ENCODE measurements around the gene MRNIP. TPM values are rescaled to one million over a fixed set of nuclear protein-coding genes. Genes with fewer than 3 reads are reported as not detected.

The MRNIP gene
- total RNA-seq, 1 experiment from 2014 or later = 31.1 TPM

- no peaks in the 10 kb centered on the region for H3K4me1 Mint-ChIP-seq
- no peak overlapping the region for H3K4me3 Mint-ChIP-seq
Measured at GRCh38 chr5:179879003-179879689, 20.5 kb upstream of the MRNIP start.

More at GRCh38 chr5:179879003-179879689, 20.5 kb upstream of the MRNIP start:
- H2BK120ac ChIP-seq (ENCODE audit: low read depth, low read length, poor library complexity, severe bottlenecking) = no peak overlapping the region
- no peak overlapping the region for H3K23ac ChIP-seq (ENCODE audit: insufficient read length, low read depth, low read length)
- H3K4me1 ChIP-seq (ENCODE audit: insufficient read depth, low read length) = no peaks in the 10 kb centered on the region
- peaks cover 19 to 21% of the 10 kb centered on the region in 2 experiments for H3K9me3 Mint-ChIP-seq
- H3K4ac ChIP-seq (ENCODE audit: low read depth, low read length) = no peak overlapping the region
- H3T11ph ChIP-seq (ENCODE audit: low read length) = no peak overlapping the region
- H3K27ac Mint-ChIP-seq = peak overlapping the region in 1 of 3 experiments; percentile 61; a peak in 2 of 7 replicates
- no peak overlapping the region for H3K14ac ChIP-seq (ENCODE audit: insufficient read depth, low read length)
- H4K5ac ChIP-seq (ENCODE audit: insufficient read length, low read depth, low read length) = no peak overlapping the region
- H2BK20ac ChIP-seq (ENCODE audit: low read depth, low read length, poor library complexity, severe bottlenecking) = no peak overlapping the region
- H4K20me1 ChIP-seq (ENCODE audit: control insufficient read depth, insufficient read depth, insufficient read length) = no peaks in the 10 kb centered on the region
- H3K27me3 ChIP-seq (ENCODE audit: insufficient read depth, low read length) = no peaks in the 10 kb centered on the region
- WGBS (ENCODE audit: extremely low coverage, insufficient read length, low lambda C conversion rate) = no CpG with 5 or more reads among the region's 31 CpGs
- no peaks in the 10 kb centered on the region for H3K23me2 ChIP-seq (ENCODE audit: insufficient read length, low read depth, low read length, poor library complexity, severe bottlenecking)
- no peak overlapping the region for H2AFZ ChIP-seq (ENCODE audit: low read length)
- no peak overlapping the region for H2BK15ac ChIP-seq (ENCODE audit: low read depth, low read length)
- H2AK5ac ChIP-seq (ENCODE audit: insufficient read length, low read length) = no peak overlapping the region
- H2BK5ac ChIP-seq (ENCODE audit: insufficient read length, low read length) = no peak overlapping the region
- H3K9ac ChIP-seq (ENCODE audit: extremely low read depth, insufficient read length, low read length) = no peak overlapping the region
- no peak overlapping the region for H3K4me2 ChIP-seq (ENCODE audit: insufficient read depth, insufficient read length, low read length)
- H2BK12ac ChIP-seq (ENCODE audit: insufficient read length, low read depth, low read length) = no peak overlapping the region
- TF ChIP-seq CTCF (conservative IDR thresholded peaks at IDR 0.05) = no peak
- H3K9me3 ChIP-seq (ENCODE audit: control insufficient read depth, low read depth, low read length) = peaks cover 12% of the 10 kb centered on the region
- H3K27me3 Mint-ChIP-seq (ENCODE audit: low read depth) = peaks cover 2% of the 10 kb centered on the region
- no peak overlapping the region for H3K56ac ChIP-seq (ENCODE audit: insufficient read length, low read depth, low read length)
- H3K27ac ChIP-seq (ENCODE audit: insufficient read length, low read depth, low read length) = no peak overlapping the region
- H3K36me3 Mint-ChIP-seq (ENCODE audit: insufficient read depth in 1 of 3, low read depth in 3 of 3) = peaks cover 23 to 49% (median 48%) of the 10 kb centered on the region in 3 experiments
- H4K91ac ChIP-seq (ENCODE audit: insufficient read length, low read depth, low read length) = no peak overlapping the region
- H3K18ac ChIP-seq (ENCODE audit: insufficient read length, low read depth, low read length) = no peak overlapping the region
- no peak overlapping the region for H4K8ac ChIP-seq (replicated peaks; ENCODE audit: insufficient read length, low read depth, low read length)
- DNase-seq = no peak
- no peaks in the 10 kb centered on the region for H3K79me2 ChIP-seq (ENCODE audit: insufficient read depth, low read length)
- no peaks in the 10 kb centered on the region for H3K79me1 ChIP-seq (ENCODE audit: insufficient read depth, low read depth, low read length, poor library complexity, severe bottlenecking)

All from H9 (cell line).